Activated CD8-positive, alpha-beta memory T cell treated with anti-CD3 and anti-CD28 coated beads for 24 hours (primary cell): ENCODE results near the gene NGEF.

Experiments
- DNase-seq: peaks from one replicate; pipeline ENCODE4 v3.0.0-alpha.2; 2020

NGEF gene

GRCh38 chr2:232966122-232966521 is 46.9 kb downstream of the NGEF start:
- DNase-seq = no peak

- DNase-seq = no peak
Observed at GRCh38 chr2:232963913-232964312, 49.1 kb downstream of the NGEF start.

- no peak for DNase-seq
Observed at GRCh38 chr2:232960862-232961261, 52.2 kb downstream of the NGEF start.

GRCh38 chr2:232959139-232959538 is 53.9 kb downstream of the NGEF start:
- no peak for DNase-seq

- no peak for DNase-seq
Observed at GRCh38 chr2:232957657-232958090, 55.4 kb downstream of the NGEF start.

- no peak for DNase-seq
Observed at GRCh38 chr2:232955856-232956255, 57.2 kb downstream of the NGEF start.

GRCh38 chr2:232954691-232955090 is 58.4 kb downstream of the NGEF start:
- no peak for DNase-seq

- DNase-seq = no peak
Observed at GRCh38 chr2:232951891-232952290, 61.2 kb downstream of the NGEF start.

- no peak for DNase-seq
Observed at GRCh38 chr2:232951181-232951580, 61.9 kb downstream of the NGEF start.

- DNase-seq = no peak
Observed at GRCh38 chr2:232950751-232951150, 62.3 kb downstream of the NGEF start.

- no peak for DNase-seq
Observed at GRCh38 chr2:232949016-232949415, 64.0 kb downstream of the NGEF start.

GRCh38 chr2:232942831-232943230 is 70.2 kb downstream of the NGEF start:
- no peak for DNase-seq

- peak; percentile 33 for DNase-seq
Observed at GRCh38 chr2:232941912-232942594, 71.0 kb downstream of the NGEF start.

GRCh38 chr2:232941400-232941799 is 71.7 kb downstream of the NGEF start:
- peak; percentile 24 for DNase-seq

- DNase-seq = no peak
Observed at GRCh38 chr2:232940724-232941123, 72.3 kb downstream of the NGEF start.

GRCh38 chr2:232937278-232937906 is 75.7 kb downstream of the NGEF start:
- no peak for DNase-seq

GRCh38 chr2:232931636-232932035 is 81.4 kb downstream of the NGEF start:
- DNase-seq = no peak

- DNase-seq = no peak
Observed at GRCh38 chr2:232930059-232930400, 83.0 kb downstream of the NGEF start.

GRCh38 chr2:232929303-232930058 is 83.6 kb downstream of the NGEF start:
- DNase-seq = no peak

- no peak for DNase-seq
Observed at GRCh38 chr2:232928551-232929302, 84.3 kb downstream of the NGEF start.

- DNase-seq = no peak
Observed at GRCh38 chr2:232927793-232928550, 85.1 kb downstream of the NGEF start.

GRCh38 chr2:232927032-232927792 is 85.8 kb downstream of the NGEF start:
- DNase-seq = no peak
